ENCODE data around the gene TIMP2. TPM values are rescaled to one million over a fixed set of nuclear protein-coding genes. Genes with fewer than 3 reads are reported as not detected.

TIMP2 gene
- total RNA-seq, 1 experiment from 2014 or later: 29.0 TPM

DNA sequence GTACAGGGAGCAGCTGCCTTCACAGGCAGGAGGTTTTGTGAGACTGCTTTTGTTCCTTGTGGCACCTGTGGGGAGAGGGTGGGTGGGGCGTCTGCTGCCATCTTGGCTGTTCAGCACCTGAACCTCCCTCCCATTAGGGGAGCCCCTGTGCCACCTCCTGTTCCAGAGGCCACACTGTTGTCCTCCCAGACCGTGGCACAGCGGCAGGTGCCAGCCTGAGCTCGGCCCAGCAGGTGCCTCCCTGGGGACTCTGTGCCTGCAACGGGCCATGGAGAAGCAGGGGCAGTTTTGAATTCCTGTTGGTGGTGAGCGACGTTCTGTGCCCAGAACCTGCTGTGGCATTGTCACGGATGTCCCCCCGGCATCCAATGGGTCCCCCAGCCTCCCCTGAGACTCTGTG lies 44.7 kb upstream of the TIMP2 start:
- H3K79me2 ChIP-seq (ENCODE audit: insufficient read depth, low read length): no peaks in the 10 kb centered on the region
- H4K91ac ChIP-seq (ENCODE audit: insufficient read length, low read depth, low read length): no peak overlapping the region
- no peak overlapping the region for H3K18ac ChIP-seq (ENCODE audit: insufficient read length, low read depth, low read length)
- no peak overlapping the region for H3T11ph ChIP-seq (ENCODE audit: low read length)
- no peak overlapping the region for H2BK12ac ChIP-seq (ENCODE audit: insufficient read length, low read depth, low read length)
- no peak overlapping the region for H4K5ac ChIP-seq (ENCODE audit: insufficient read length, low read depth, low read length)
- no peak overlapping the region for H2BK20ac ChIP-seq (ENCODE audit: low read depth, low read length, poor library complexity, severe bottlenecking)
- H3K14ac ChIP-seq (ENCODE audit: insufficient read depth, low read length): no peak overlapping the region
- no peak for DNase-seq
- no peak overlapping the region for H3K4me2 ChIP-seq (ENCODE audit: insufficient read depth, insufficient read length, low read length)
- no peaks in the 10 kb centered on the region for H3K23me2 ChIP-seq (ENCODE audit: insufficient read length, low read depth, low read length, poor library complexity, severe bottlenecking)
- TF ChIP-seq, protein P1, sequence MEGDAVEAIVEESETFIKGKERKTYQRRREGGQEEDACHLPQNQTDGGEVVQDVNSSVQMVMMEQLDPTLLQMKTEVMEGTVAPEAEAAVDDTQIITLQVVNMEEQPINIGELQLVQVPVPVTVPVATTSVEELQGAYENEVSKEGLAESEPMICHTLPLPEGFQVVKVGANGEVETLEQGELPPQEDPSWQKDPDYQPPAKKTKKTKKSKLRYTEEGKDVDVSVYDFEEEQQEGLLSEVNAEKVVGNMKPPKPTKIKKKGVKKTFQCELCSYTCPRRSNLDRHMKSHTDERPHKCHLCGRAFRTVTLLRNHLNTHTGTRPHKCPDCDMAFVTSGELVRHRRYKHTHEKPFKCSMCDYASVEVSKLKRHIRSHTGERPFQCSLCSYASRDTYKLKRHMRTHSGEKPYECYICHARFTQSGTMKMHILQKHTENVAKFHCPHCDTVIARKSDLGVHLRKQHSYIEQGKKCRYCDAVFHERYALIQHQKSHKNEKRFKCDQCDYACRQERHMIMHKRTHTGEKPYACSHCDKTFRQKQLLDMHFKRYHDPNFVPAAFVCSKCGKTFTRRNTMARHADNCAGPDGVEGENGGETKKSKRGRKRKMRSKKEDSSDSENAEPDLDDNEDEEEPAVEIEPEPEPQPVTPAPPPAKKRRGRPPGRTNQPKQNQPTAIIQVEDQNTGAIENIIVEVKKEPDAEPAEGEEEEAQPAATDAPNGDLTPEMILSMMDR (conservative IDR thresholded peaks at IDR 0.05): no peak
- no peak overlapping the region for H2AFZ ChIP-seq (ENCODE audit: low read length)
- no peaks in the 10 kb centered on the region for H3K27me3 ChIP-seq (ENCODE audit: insufficient read depth, low read length)
- H3K4me1 Mint-ChIP-seq: peaks cover 9 to 20% of the 10 kb centered on the region in 2 experiments
- H4K20me1 ChIP-seq (ENCODE audit: control insufficient read depth, insufficient read depth, insufficient read length): no peaks in the 10 kb centered on the region
- no peaks in the 10 kb centered on the region for H3K4me1 ChIP-seq (ENCODE audit: insufficient read depth, low read length)
- H4K8ac ChIP-seq (replicated peaks; ENCODE audit: insufficient read length, low read depth, low read length): no peak overlapping the region
- H2BK120ac ChIP-seq (ENCODE audit: low read depth, low read length, poor library complexity, severe bottlenecking): no peak overlapping the region
- H2BK5ac ChIP-seq (ENCODE audit: insufficient read length, low read length): no peak overlapping the region
- no peaks in the 10 kb centered on the region for H3K9me3 ChIP-seq (ENCODE audit: control insufficient read depth, low read depth, low read length)
- no peak overlapping the region for H3K4me3 Mint-ChIP-seq
- no peak overlapping the region for H3K27ac ChIP-seq (ENCODE audit: insufficient read length, low read depth, low read length)
- H3K27me3 Mint-ChIP-seq (ENCODE audit: low read depth): peaks cover 2% of the 10 kb centered on the region
- H3K27ac Mint-ChIP-seq: no peak overlapping the region
- H2AK5ac ChIP-seq (ENCODE audit: insufficient read length, low read length): no peak overlapping the region
- H3K56ac ChIP-seq (ENCODE audit: insufficient read length, low read depth, low read length): no peak overlapping the region
- no peak overlapping the region for H3K4ac ChIP-seq (ENCODE audit: low read depth, low read length)
- H3K9ac ChIP-seq (ENCODE audit: extremely low read depth, insufficient read length, low read length): no peak overlapping the region
- WGBS (ENCODE audit: extremely low coverage, insufficient read length, low lambda C conversion rate): no CpG with 5 or more reads among the region's 9 CpGs
- no peaks in the 10 kb centered on the region for H3K79me1 ChIP-seq (ENCODE audit: insufficient read depth, low read depth, low read length, poor library complexity, severe bottlenecking)
- no peak overlapping the region for H2BK15ac ChIP-seq (ENCODE audit: low read depth, low read length)
- H3K36me3 Mint-ChIP-seq (ENCODE audit: insufficient read depth in 1 of 3, low read depth in 3 of 3): peaks cover 0 to 30% (median 13%) of the 10 kb centered on the region in 3 experiments; a peak in 5 of 7 replicates
- H3K9me3 Mint-ChIP-seq: no peaks in the 10 kb centered on the region; a peak in 1 of 5 replicates
- H3K23ac ChIP-seq (ENCODE audit: insufficient read length, low read depth, low read length): no peak overlapping the region

Measured in H9 (cell line).